GM11168 (cell line): ENCODE data around the gene RPS14.

ENCODE experiments used
- in situ Hi-C: fragments of 300-500 bp; cut with MboI; formaldehyde crosslinking; loops from one replicate; pipeline ENCODE4 v1.12.0; 2022; ENCODE audit warnings: low sequenced_read_pairs; ENCODE audit not compliant: unreplicated experiment

Gene RPS14

DNA sequence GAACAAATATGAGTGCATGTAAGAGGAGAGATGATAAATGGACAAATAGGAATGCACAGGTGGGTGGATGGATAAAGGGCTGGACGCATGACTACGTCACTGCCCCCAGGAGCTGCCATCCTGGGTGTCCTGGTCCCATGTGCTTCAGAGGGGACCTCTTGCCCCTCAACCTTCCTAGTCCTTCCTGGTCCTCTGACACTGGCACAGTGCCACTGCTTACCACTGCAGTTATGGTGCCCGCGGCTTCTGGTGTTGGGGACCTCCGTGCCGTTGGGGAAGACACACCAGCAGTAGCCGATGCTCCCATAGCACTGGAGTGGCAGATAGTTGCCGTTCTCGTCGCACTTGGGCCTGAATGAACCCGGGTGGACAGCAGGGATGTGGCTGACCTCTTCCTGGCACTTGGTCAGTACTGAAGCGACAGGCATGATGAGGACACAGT, 46.6 kb downstream of the RPS14 start:
- in situ Hi-C loops: no loop called here

DNA sequence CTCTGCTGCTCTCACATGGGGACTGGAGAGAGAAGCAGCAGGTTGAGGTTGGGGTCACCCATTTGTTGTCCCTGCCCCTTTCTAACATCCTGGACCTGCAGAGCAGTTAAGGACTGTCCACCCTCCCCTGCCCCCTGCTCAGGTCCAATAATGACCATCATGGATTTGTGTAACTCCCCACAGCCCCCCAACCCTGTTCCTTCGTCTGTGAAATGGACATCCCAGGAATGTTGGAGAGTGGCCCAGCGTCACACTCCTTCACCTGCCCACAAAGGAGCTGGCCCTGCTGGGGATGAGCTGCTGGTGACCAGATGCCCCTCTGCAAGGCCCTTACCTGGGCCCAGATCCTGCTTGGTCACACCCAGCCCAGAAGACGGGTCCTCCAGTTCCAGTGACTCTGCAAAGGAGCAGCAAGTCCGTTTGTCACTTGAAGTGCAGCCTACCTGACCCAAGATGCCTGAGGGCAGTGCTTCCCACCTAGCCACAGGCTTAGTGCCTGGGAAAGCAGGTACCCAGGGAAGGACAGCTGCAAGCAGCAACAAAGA, 47.2 kb downstream of the RPS14 start:
- in situ Hi-C loops: no loop called here

DNA sequence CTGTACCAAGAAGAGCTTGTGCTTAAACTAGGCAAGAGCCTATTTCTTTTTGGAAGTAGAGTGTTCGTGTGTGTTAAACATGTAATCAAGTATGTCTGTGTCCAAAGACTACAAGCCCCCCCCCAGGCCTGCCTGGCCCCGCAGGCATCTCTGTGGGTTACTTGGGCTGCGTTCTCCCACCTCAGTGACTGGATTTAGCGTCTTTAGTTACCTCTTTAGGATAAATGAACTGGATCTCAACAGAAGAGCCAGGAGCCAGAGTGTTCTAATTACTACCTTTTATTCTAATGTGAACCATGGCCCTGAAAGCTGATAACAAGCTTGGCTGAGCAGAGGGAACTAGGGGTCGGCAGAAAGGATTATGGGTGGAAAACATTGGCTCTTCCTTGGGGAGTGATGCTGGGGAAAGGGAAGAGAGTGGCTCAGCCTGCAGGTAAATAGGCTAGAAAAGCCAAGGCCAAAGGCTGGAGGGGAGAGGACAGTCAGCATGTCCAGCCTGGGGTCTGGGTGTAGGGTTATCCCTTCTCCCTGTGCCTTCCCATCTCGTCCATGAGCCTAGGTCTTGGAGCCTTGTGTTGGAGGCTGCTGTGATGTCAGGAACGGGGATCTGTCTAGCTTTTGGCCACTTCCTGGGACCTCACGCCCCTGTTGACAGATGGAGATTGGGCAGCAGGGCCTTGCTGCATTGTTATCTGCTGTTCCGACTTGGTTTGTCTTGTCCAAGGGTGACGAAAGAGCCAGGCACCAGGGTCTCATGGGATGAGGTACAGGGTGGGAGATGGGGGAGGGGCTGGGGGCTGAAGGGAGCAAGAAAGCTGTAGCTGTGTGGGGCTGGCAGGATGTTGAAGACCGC, 47.9 kb downstream of the RPS14 start:
- in situ Hi-C loops: no loop called here

DNA sequence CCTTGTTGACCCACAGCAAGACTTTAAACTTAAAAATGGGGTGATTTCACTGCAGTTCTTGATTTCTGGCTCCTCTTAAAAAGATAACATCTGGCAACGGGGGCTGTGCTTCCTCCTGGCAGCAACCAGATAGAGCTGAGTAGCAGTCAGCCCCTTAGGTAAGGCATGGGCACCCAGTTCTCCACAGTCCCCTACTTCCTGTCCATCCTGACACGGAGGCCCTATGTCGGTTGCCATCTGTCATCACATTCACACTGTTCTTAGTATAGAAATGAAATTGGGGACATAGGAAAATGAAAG, 48.5 kb downstream of the RPS14 start:
- in situ Hi-C loops: no loop called here

DNA sequence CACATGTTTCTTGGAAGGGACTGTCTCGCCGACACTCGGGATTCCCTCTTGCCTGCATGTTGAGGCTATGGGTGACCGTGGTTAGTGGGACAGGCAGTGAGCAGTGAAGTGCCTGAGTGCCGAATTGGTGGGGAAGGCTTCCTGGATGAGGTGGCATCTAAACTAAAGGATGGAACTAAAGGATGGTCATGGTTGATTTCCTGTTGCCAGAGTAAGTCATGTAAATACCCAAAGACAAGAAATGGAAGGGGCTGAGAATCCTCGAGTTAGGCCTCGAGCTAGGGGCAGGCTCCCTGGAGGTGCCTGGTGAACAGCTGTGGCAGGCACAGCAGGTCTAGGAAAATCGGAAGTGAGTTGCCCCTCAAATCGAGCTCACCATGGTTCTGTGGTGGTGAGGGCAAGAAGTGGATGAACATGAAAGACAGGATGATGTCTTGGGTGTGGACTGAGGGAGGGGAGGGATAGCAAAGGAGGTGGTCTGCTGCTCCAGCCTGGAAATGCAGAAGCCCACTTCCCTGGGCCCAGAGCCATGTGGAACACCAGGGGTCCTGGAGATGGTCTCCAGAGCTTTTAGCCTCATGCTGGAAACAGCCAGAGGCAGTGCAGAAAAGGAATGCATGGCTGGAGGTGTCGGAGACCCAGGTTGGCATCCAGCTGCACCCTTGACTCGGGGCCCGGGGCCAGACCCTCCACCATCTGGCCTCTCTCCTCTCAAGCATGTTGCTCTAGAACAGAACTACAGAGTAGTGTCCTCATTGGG, 49.0 kb downstream of the RPS14 start:
- in situ Hi-C loops: no loop called here

DNA sequence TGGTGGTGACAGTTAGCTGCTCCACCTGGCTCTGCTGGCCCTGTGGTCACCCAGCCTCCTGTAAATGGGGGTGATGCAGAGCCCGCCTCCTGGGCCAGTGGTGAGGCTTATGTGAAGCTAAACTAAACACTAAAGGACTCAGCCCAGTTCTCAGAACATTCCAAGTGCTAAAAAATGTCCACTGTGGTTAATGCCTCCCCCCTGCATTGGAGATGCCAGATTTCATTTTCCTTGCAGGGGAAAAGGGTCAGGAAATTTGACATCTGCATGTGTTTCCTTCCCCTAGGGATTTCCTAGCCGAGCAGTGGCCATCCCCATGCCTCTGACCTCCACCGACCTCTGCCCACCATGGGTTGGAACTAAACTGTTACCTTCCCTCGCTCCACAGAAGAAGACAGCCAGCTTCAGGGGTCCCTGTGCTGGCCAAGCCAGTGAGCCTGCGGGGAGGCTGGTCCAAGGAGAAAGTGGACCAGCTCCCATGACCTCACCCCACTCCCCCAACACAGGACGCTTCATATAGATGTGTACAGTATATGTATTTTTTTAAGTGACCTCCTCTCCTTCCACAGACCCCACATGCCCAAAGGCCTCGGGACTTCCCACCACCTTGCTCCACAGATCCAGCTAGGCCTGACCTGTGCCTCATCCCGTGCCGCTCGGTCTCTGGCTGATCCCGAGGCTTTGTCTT, 49.9 kb downstream of the RPS14 start:
- in situ Hi-C loops: no loop called here

DNA sequence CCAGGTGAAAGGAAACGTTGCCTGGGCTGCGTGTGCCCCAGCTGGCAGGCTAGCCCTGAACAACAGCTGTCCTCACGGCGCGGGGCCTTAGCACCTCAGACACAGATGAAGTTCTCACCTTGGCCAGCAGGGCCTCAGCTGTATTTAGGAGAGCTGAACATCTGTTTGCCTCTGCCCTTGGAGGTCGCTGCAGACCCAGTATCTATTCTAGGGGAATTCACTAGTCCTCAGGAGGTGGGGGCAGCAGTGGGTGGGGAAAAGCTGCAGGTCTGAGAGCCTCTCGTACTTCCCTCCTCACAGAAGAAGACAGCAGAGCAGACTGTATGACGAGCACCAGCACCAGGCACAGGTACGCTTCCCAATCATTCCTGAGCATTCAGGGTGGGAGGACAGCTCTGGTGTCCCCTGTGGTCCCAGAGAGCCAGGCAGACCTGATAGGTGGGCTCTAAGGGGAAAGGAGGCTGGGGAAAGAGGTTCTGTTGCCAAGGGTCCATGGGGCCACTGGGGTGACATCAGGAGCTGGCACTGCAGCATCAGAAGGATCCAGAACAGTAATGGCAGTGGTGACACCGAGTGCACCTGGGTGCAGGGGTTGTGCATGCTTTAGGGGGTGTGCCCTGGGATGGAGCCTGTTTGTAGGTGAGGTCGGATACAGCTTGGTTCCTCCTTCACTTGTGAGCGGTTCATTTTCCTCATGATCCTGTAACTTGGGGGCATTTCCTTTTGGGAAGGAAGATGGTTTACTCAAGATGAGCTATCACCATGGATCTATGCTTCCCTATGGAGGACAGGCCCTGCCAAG, 50.6 kb downstream of the RPS14 start:
- in situ Hi-C loops: no loop called here

DNA sequence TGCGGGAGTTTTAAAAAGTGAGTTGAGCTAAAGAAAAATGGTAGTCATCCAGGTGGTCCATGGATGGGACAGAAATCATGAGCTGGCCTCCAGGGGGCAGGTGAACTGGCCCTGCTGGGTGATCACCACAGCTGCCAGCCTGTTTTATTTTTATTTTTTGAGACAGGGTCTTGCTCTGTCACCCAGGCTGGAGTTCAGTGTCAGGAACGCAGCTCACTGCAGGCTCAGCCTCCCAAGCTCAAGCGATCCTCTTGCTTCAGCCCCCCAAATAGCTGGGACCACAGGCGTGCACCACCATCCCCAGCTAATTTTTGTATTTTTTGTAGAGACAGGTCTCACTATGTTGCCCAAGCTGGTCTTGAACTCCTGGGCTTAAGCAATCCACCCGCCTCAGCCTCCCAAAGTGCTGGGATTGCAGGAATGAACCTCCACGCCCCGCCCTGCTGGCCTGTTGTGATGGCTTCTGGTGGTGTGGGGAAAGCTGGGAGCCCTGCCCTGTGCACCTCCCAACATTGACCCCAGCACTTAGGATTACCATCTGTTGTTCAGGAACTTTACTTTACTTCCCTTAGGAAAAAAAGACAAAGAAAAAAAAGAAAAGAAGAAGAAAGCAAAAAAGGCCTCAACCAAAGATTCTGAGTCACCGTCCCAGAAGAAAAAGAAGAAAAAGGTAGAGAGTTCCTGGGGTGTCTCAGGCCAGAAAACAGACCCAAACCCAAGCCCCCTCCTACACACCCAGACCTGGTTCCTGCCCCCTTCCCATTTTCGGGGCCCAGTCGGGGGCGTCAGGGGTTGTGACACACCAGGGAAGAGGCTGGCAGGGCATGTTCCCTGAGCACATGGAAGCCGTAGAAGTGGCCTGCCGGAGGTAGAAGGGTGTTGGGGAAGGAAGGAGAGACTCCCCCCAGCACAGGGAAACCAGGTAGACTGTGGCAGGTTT, 51.5 kb downstream of the RPS14 start:
- in situ Hi-C loops: no loop called here

DNA sequence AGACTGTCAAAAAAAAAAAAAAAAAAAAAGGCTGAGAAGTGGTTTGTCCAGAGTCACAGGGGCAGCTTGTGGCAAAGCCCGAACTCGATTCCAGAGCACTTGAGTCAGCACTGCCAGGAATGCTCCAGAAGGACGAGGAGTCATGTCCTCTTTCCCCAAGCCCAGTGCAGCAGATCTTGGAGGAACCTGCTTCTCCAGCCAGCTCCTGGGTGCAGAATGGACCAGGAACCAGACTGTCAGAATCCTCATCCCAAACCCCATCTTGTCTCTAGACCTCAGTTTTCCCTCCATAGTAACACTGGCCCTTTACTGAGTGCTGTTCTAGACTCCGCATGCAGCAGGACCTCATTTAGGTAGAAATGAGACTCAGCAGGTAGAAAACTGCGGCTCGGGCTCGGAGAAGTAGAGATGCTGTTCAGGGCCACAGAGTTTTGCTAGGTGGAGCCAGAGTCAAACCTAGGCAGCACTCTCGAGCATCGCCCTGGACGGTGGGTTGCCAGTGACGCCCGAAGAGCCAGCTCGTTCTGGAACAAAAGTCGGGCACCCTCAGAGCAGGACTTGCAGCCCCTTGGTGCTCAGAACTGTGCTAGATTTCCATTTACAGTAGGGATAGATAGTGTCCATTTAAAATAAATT, 52.3 kb downstream of the RPS14 start:
- in situ Hi-C loops: no loop called here

DNA sequence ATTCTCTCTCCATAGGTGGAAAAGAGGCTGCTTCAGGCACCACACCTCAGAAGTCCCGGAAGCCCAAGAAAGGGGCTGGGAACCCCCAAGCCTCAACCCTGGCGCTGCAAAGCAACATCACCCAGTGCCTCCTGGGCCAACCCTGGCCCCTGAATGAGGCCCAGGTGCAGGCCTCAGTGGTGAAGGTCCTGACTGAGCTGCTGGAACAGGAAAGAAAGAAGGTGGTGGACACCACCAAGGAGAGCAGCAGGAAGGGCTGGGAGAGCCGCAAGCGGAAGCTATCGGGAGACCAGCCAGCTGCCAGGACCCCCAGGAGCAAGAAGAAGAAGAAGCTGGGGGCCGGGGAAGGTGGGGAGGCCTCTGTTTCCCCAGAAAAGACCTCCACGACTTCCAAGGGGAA, 53.3 kb downstream of the RPS14 start:
- in situ Hi-C loops: no loop called here

DNA sequence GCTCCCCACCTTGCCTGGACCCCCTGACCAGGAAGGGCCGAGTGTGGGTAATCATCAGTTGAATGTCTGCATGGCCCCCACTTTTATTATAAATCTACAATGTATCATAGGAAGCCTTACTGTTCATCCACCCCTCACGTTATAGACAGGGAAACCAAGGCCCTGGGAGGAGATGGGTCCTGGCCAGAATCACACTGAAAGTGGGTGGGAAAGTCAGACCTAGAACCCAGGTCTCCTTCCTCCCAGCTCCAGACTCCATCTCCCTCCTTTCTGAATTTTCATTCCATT, 53.9 kb downstream of the RPS14 start:
- in situ Hi-C loops: no loop called here

DNA sequence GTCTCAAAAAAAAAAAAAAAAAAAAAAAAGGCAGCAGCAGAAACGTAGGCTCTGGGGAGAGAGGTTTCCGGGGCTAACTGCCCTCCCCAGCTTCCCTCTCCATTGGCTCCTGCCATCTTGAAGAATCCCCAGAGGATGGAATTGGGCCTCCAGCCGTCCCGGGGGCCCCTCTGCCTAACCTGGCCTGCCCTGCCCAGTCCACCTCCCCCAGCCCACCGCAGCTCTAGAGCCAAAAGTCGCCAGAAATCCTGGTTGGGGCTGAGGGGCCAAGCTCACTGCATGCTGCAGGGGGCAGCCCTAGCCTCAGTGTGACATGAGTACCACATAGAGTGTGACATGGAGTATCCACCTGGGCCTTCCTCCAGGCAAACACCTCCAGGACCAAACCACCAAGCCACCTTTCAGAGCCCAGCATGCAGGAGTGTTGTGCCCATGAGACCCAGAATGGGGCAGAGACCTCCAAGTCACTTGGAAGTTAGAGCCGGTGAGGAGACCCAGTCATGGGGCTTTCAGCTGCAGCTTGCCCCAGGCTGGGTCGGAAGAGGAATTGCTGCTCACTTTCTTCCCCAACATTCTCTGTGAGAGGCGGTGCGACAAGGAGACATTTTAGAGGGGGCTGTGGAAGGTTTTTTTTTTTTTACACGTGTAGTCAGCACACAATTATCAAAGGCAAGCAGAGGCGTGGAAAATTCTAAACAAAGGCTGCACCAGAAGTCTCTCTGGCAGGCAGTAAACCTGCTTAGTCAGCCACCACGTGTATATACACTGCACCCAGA, 54.4 kb downstream of the RPS14 start:
- in situ Hi-C loops: no loop called here

DNA sequence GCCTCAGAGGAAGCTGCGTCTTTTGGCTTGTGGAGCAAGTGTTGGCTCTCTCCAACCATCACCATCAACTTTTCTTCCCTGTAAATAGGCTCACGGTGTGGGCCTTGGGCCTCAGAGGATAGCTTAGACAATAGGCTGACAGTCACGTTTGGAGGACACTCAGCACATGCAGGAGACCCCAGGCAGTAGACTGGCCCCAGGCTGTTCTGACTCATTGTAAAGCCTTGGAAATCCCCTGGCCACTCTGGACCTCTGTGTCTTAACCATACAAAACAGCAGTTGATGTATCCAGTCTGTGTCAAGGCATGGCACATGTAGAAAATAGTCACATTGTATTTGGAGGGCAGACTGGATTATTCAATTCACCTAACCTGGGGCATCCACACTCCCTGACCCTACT, 55.4 kb downstream of the RPS14 start:
- in situ Hi-C loops: no loop called here

DNA sequence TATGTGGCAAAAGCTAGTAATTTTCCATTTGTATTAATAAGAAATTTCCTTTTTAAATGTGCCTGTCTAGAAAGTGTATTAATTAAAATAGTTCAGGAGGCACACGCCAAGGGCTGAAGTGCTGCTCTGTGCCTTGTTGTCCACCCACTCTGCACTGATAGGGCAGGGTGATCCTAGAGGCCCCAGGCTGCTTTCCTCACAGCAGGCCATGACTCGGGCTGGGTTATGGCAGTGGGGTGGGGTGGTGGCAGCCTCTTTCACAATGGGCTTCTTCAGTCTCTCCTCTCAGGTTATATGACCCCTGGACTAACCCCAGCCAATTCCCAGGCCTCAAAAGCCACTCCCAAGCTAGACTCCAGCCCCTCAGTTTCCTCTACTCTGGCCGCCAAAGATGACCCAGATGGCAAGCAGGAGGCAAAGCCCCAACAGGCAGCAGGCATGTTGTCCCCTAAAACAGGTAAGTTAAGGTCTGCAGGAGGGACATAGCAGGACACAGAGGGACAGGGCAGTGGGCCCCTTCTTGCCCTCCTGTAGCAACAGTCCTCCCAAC, 56.4 kb downstream of the RPS14 start:
- in situ Hi-C loops: no loop called here

DNA sequence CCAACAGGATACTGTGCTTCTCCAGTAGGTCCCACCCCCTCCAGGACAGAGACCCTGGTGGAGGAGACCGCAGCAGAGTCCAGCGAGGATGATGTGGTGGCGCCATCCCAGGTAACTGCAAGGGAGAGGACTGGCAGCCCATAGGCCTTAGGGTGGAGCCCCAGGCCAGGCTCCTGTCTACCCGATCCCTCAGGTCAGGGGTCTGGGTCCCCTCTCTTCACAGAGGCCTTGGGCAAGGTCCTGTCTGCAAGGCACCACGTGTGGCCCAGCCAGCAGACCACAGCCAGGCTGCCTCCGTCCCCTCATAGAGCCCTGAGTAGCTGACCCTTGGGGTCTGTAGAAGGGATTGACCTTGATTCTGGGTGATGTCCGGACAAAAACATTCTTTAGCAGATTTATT, 56.9 kb downstream of the RPS14 start:
- in situ Hi-C loops: no loop called here
